Measurements from ENCODE around the gene CLDN8. TPM values are rescaled to one million over a fixed set of nuclear protein-coding genes. Genes with fewer than 3 reads are reported as not detected.

Gene CLDN8
- total RNA-seq, 2 experiments from 2014 or later = not detected

GRCh38 chr21:30166705-30167104 is 49.2 kb downstream of the CLDN8 start, which contains the start of gene CLDN17:
TSS of gene CLDN17 (minus strand) at chr21:30166805. CDS start at chr21:30166617, 188 bp downstream.
- no peaks in the 10 kb centered on the region for H3K36me3 Mint-ChIP-seq (ENCODE audit: low read depth)
- DNase-seq (no peak), ATAC-seq (no peak)
- CTCF ChIA-PET = no interaction called here
- POLR2A ChIA-PET = no interaction called here
- no peak within 1 kb of the TSS for H3K4me3 Mint-ChIP-seq
- H3K4me1 Mint-ChIP-seq (ENCODE audit: low read depth) = no peaks in the 10 kb centered on the region
- intact Hi-C loops (cut with micrococcal nuclease) = no loop called here
- H3K9me3 Mint-ChIP-seq = no peaks in the 10 kb centered on the region
- no peaks in the 10 kb centered on the region for H3K27me3 Mint-ChIP-seq
- no peak within 1 kb of the TSS for H3K27ac Mint-ChIP-seq
- TF ChIP-seq CTCF (IDR thresholded peaks at IDR 0.05) = no peak

- Mint-ChIP-seq H3K36me3 (ENCODE audit: low read depth) (no peaks in the 10 kb centered on the region), H3K27me3 (no peaks in the 10 kb centered on the region), H3K27ac (no peak overlapping the region), H3K4me3 (no peak overlapping the region), H3K9me3 (no peaks in the 10 kb centered on the region), H3K4me1 (ENCODE audit: low read depth) (no peaks in the 10 kb centered on the region)
- ATAC-seq = no peak
- CTCF ChIA-PET = no interaction called here
- no peak for TF ChIP-seq CTCF (IDR thresholded peaks at IDR 0.05)
- POLR2A ChIA-PET = no interaction called here
- no peak for DNase-seq
- intact Hi-C loops (cut with micrococcal nuclease) = no loop called here
Measured at GRCh38 chr21:30166171-30166570, 49.7 kb downstream of the CLDN8 start.

GRCh38 chr21:30164796-30165195 is 51.1 kb downstream of the CLDN8 start:
- no peaks in the 10 kb centered on the region for H3K36me3 Mint-ChIP-seq (ENCODE audit: low read depth)
- POLR2A ChIA-PET = no interaction called here

More at GRCh38 chr21:30164796-30165195, 51.1 kb downstream of the CLDN8 start:
- ATAC-seq (no peak), DNase-seq (no peak)
- Mint-ChIP-seq H3K4me3 (no peak overlapping the region), H3K27ac (no peak overlapping the region), H3K27me3 (no peaks in the 10 kb centered on the region), H3K4me1 (ENCODE audit: low read depth) (no peaks in the 10 kb centered on the region), H3K9me3 (no peaks in the 10 kb centered on the region)
- intact Hi-C loops (cut with micrococcal nuclease) = no loop called here
- CTCF ChIA-PET = no interaction called here
- TF ChIP-seq CTCF (IDR thresholded peaks at IDR 0.05) = no peak

Other genes starting within 250 kb of the CLDN8 start
- gene CLDN17, start 49.3 kb downstream of the CLDN8 start, total RNA-seq = not detected
- not detected for gene KRTAP24-1, start 66.9 kb upstream of the CLDN8 start, total RNA-seq
- not detected for gene KRTAP25-1, start 73.4 kb upstream of the CLDN8 start, total RNA-seq
- not detected for gene KRTAP26-1, start 104.2 kb upstream of the CLDN8 start, total RNA-seq
- gene KRTAP27-1, start 121.6 kb upstream of the CLDN8 start, total RNA-seq = not detected
- gene KRTAP23-1, start 132.5 kb upstream of the CLDN8 start, total RNA-seq = not detected
- not detected for gene KRTAP13-2, start 156.2 kb upstream of the CLDN8 start, total RNA-seq
- not detected for gene KRTAP13-1, start 179.9 kb upstream of the CLDN8 start, total RNA-seq
- not detected for gene KRTAP13-3, start 209.8 kb upstream of the CLDN8 start, total RNA-seq
- gene KRTAP13-4, start 214.1 kb upstream of the CLDN8 start, total RNA-seq = not detected
- not detected for gene KRTAP15-1, start 224.2 kb upstream of the CLDN8 start, total RNA-seq